Measurements from ENCODE around the gene TEPSIN. TPM values are rescaled to one million over a fixed set of nuclear protein-coding genes. Genes with fewer than 3 reads are reported as not detected.

The TEPSIN gene
- total RNA-seq, 1 donor from 2014 or later = 35.4 TPM

- H3K27ac ChIP-seq = no peak overlapping the region
- no peaks in the 10 kb centered on the region for H3K4me1 ChIP-seq
- H3K9me3 ChIP-seq = no peaks in the 10 kb centered on the region
- peaks cover 0 to 62% of the 10 kb centered on the region in 2 donors for H3K36me3 ChIP-seq
- H3K27me3 ChIP-seq = no peaks in the 10 kb centered on the region
- no peak overlapping the region for H3K4me3 ChIP-seq
- intact Hi-C loops (cut with DNase I) = no loop called here
- no peak for DNase-seq (ENCODE audit: extremely low spot score in 2 of 2)
- TF ChIP-seq CTCF (IDR thresholded peaks at IDR 0.05) (no peak), POLR2AphosphoS5 (IDR thresholded peaks at IDR 0.05; ENCODE audit: insufficient read depth in 1 of 2, low read depth in 1 of 2) (no peak), POLR2A (IDR thresholded peaks at IDR 0.05) (no peak)
Observed at GRCh38 chr17:81261582-81262336, 22.9 kb upstream of the TEPSIN start.

GRCh38 chr17:81261096-81261495, 22.2 kb upstream of the TEPSIN start:
- no peak for TF ChIP-seq POLR2A (IDR thresholded peaks at IDR 0.05)
- TF ChIP-seq POLR2AphosphoS5 (IDR thresholded peaks at IDR 0.05; ENCODE audit: insufficient read depth in 1 of 2, low read depth in 1 of 2) = no peak
- TF ChIP-seq CTCF (IDR thresholded peaks at IDR 0.05) = no peak
- Histone ChIP-seq H3K36me3 (peaks cover 0 to 61% of the 10 kb centered on the region in 2 donors), H3K4me3 (no peak overlapping the region), H3K4me1 (no peaks in the 10 kb centered on the region), H3K9me3 (no peaks in the 10 kb centered on the region), H3K27me3 (no peaks in the 10 kb centered on the region), H3K27ac (no peak overlapping the region)
- no peak for DNase-seq (ENCODE audit: extremely low spot score in 2 of 2)
- intact Hi-C loops (cut with DNase I) = no loop called here

- DNase-seq (ENCODE audit: extremely low spot score in 2 of 2) = no peak
- TF ChIP-seq CTCF (IDR thresholded peaks at IDR 0.05) (no peak), POLR2A (IDR thresholded peaks at IDR 0.05) (no peak), POLR2AphosphoS5 (IDR thresholded peaks at IDR 0.05; ENCODE audit: insufficient read depth in 1 of 2, low read depth in 1 of 2) (no peak)
- H3K27ac ChIP-seq = no peak overlapping the region
- peaks cover 2% of the 10 kb centered on the region for H3K4me1 ChIP-seq
- intact Hi-C loops (cut with DNase I) = no loop called here
- peaks cover 0 to 57% of the 10 kb centered on the region in 2 donors for H3K36me3 ChIP-seq
- no peaks in the 10 kb centered on the region for H3K27me3 ChIP-seq
- no peak overlapping the region for H3K4me3 ChIP-seq
- no peaks in the 10 kb centered on the region for H3K9me3 ChIP-seq
Observed at GRCh38 chr17:81260641-81261040, 21.8 kb upstream of the TEPSIN start.

- no peak overlapping the region for H3K27ac ChIP-seq
- H3K36me3 ChIP-seq = peaks cover 0 to 52% of the 10 kb centered on the region in 2 donors
- intact Hi-C loops (cut with DNase I) = no loop called here
- no peak overlapping the region for H3K4me3 ChIP-seq
- TF ChIP-seq POLR2AphosphoS5 (IDR thresholded peaks at IDR 0.05; ENCODE audit: insufficient read depth in 1 of 2, low read depth in 1 of 2) (no peak), POLR2A (IDR thresholded peaks at IDR 0.05) (no peak), CTCF (IDR thresholded peaks at IDR 0.05) (no peak)
- no peaks in the 10 kb centered on the region for H3K9me3 ChIP-seq
- no peak for DNase-seq (ENCODE audit: extremely low spot score in 2 of 2)
- H3K4me1 ChIP-seq = peaks cover 7% of the 10 kb centered on the region
- H3K27me3 ChIP-seq = no peaks in the 10 kb centered on the region
Observed at GRCh38 chr17:81260171-81260570, 21.3 kb upstream of the TEPSIN start.

GRCh38 chr17:81259058-81259605, 20.3 kb upstream of the TEPSIN start:
- intact Hi-C loops (cut with DNase I) = loop anchor here (10.0 kb wide), 1 partner anchor 336 kb away; no protein-coding TSS in a partner anchor
- no peak for TF ChIP-seq POLR2A (IDR thresholded peaks at IDR 0.05)
- no peak overlapping the region for H3K4me3 ChIP-seq
- peaks cover 17% of the 10 kb centered on the region for H3K4me1 ChIP-seq
- H3K36me3 ChIP-seq = peaks cover 0 to 43% of the 10 kb centered on the region in 2 donors
- no peak for DNase-seq (ENCODE audit: extremely low spot score in 2 of 2)
- H3K27ac ChIP-seq = no peak overlapping the region
- no peaks in the 10 kb centered on the region for H3K9me3 ChIP-seq
- no peaks in the 10 kb centered on the region for H3K27me3 ChIP-seq
